Measurements from ENCODE around the gene CCNG2. TPM values are rescaled to one million over a fixed set of nuclear protein-coding genes. Genes with fewer than 3 reads are reported as not detected.

CCNG2 gene
- total and polyA plus RNA-seq, 2 of the 13 experiments (the other 11 are each of a cell fraction or from before 2014, with no cell fraction given) = 3.9 to 11.5 TPM

DNA sequence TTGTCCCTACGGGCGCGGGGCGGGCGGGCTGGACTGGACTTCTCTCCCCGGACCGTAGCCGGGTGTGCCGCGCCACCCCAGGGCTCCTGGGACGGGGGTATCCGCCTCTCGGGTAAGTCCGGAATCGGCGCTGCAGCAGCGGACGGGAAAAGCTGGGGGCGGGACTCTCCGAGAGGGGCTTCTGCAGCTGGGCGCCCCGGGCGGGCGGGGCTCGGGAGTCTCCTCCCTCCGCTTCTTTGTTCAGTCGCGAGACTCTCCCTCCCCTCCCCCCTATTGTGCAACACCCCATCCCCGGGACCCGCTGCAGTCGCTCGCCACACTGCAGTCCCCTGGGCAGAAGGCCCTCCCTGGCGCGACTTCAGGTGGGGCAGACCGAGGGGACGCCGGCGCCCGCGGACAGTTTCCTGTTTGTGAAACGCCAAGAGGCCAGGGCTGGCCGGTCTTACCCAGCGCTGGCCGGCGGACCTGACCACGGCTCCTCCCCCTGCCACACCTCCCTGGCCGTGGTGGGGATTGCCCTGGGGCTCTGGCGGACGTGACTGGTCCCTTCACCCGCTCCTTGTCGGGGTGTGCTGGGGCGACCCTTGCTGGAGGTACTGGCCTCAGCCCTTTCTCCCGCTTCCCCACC lies 966 bp downstream of the CCNG2 start (continued):
- TF ChIP-seq, protein P1, sequence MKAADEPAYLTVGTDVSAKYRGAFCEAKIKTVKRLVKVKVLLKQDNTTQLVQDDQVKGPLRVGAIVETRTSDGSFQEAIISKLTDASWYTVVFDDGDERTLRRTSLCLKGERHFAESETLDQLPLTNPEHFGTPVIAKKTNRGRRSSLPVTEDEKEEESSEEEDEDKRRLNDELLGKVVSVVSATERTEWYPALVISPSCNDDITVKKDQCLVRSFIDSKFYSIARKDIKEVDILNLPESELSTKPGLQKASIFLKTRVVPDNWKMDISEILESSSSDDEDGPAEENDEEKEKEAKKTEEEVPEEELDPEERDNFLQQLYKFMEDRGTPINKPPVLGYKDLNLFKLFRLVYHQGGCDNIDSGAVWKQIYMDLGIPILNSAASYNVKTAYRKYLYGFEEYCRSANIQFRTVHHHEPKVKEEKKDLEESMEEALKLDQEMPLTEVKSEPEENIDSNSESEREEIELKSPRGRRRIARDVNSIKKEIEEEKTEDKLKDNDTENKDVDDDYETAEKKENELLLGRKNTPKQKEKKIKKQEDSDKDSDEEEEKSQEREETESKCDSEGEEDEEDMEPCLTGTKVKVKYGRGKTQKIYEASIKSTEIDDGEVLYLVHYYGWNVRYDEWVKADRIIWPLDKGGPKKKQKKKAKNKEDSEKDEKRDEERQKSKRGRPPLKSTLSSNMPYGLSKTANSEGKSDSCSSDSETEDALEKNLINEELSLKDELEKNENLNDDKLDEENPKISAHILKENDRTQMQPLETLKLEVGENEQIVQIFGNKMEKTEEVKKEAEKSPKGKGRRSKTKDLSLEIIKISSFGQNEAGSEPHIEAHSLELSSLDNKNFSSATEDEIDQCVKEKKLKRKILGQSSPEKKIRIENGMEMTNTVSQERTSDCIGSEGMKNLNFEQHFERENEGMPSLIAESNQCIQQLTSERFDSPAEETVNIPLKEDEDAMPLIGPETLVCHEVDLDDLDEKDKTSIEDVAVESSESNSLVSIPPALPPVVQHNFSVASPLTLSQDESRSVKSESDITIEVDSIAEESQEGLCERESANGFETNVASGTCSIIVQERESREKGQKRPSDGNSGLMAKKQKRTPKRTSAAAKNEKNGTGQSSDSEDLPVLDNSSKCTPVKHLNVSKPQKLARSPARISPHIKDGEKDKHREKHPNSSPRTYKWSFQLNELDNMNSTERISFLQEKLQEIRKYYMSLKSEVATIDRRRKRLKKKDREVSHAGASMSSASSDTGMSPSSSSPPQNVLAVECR (CRISPR knock-in tag; IDR thresholded peaks at IDR 0.05; ENCODE audit: borderline replicate concordance) = peak; percentile 78; the same call in 1 of the 2 replicates
- TF ChIP-seq CREB1 (IDR thresholded peaks at IDR 0.05) = no peak
- TF ChIP-seq CREB1 (CRISPR knock-in tag; IDR thresholded peaks at IDR 0.05) = no peak
- TF ChIP-seq, protein P2, sequence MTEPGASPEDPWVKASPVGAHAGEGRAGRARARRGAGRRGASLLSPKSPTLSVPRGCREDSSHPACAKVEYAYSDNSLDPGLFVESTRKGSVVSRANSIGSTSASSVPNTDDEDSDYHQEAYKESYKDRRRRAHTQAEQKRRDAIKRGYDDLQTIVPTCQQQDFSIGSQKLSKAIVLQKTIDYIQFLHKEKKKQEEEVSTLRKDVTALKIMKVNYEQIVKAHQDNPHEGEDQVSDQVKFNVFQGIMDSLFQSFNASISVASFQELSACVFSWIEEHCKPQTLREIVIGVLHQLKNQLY (CRISPR knock-in tag; IDR thresholded peaks at IDR 0.05) = no peak
- no peak for TF ChIP-seq ATF7 (IDR thresholded peaks at IDR 0.05)
- TF ChIP-seq ATF7 (CRISPR knock-in tag; IDR thresholded peaks at IDR 0.05) = no peak
- TF ChIP-seq, protein P3, sequence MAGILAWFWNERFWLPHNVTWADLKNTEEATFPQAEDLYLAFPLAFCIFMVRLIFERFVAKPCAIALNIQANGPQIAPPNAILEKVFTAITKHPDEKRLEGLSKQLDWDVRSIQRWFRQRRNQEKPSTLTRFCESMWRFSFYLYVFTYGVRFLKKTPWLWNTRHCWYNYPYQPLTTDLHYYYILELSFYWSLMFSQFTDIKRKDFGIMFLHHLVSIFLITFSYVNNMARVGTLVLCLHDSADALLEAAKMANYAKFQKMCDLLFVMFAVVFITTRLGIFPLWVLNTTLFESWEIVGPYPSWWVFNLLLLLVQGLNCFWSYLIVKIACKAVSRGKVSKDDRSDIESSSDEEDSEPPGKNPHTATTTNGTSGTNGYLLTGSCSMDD (CRISPR knock-in tag; IDR thresholded peaks at IDR 0.05) = no peak
- TF ChIP-seq IRX3 (CRISPR knock-in tag; IDR thresholded peaks at IDR 0.05; ENCODE audit: borderline replicate concordance, low read depth) = no peak
- TF ChIP-seq GTF2F1 (IDR thresholded peaks at IDR 0.05; ENCODE audit: low read length) = no peak
- TF ChIP-seq ZNF780A (CRISPR knock-in tag; IDR thresholded peaks at IDR 0.05) = no peak
- TF ChIP-seq HDAC1 (CRISPR knock-in tag; IDR thresholded peaks at IDR 0.05) = peak; percentile 49
- TF ChIP-seq PITX1 (CRISPR knock-in tag; IDR thresholded peaks at IDR 0.05) = peak; percentile 73
- peak; percentile 55; the same call in 1 of the 2 replicates for TF ChIP-seq HOXA3 (CRISPR knock-in tag; IDR thresholded peaks at IDR 0.05)
- TF ChIP-seq, protein P4, sequence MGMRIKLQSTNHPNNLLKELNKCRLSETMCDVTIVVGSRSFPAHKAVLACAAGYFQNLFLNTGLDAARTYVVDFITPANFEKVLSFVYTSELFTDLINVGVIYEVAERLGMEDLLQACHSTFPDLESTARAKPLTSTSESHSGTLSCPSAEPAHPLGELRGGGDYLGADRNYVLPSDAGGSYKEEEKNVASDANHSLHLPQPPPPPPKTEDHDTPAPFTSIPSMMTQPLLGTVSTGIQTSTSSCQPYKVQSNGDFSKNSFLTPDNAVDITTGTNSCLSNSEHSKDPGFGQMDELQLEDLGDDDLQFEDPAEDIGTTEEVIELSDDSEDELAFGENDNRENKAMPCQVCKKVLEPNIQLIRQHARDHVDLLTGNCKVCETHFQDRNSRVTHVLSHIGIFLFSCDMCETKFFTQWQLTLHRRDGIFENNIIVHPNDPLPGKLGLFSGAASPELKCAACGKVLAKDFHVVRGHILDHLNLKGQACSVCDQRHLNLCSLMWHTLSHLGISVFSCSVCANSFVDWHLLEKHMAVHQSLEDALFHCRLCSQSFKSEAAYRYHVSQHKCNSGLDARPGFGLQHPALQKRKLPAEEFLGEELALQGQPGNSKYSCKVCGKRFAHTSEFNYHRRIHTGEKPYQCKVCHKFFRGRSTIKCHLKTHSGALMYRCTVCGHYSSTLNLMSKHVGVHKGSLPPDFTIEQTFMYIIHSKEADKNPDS (CRISPR knock-in tag; IDR thresholded peaks at IDR 0.05) = no peak
- TF ChIP-seq GPN1 (CRISPR knock-in tag; IDR thresholded peaks at IDR 0.05; ENCODE audit: borderline replicate concordance) = no peak
- TF ChIP-seq, protein P5, sequence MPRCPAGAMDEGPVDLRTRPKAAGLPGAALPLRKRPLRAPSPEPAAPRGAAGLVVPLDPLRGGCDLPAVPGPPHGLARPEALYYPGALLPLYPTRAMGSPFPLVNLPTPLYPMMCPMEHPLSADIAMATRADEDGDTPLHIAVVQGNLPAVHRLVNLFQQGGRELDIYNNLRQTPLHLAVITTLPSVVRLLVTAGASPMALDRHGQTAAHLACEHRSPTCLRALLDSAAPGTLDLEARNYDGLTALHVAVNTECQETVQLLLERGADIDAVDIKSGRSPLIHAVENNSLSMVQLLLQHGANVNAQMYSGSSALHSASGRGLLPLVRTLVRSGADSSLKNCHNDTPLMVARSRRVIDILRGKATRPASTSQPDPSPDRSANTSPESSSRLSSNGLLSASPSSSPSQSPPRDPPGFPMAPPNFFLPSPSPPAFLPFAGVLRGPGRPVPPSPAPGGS (CRISPR knock-in tag; IDR thresholded peaks at IDR 0.05) = no peak
- TF ChIP-seq, protein P6, sequence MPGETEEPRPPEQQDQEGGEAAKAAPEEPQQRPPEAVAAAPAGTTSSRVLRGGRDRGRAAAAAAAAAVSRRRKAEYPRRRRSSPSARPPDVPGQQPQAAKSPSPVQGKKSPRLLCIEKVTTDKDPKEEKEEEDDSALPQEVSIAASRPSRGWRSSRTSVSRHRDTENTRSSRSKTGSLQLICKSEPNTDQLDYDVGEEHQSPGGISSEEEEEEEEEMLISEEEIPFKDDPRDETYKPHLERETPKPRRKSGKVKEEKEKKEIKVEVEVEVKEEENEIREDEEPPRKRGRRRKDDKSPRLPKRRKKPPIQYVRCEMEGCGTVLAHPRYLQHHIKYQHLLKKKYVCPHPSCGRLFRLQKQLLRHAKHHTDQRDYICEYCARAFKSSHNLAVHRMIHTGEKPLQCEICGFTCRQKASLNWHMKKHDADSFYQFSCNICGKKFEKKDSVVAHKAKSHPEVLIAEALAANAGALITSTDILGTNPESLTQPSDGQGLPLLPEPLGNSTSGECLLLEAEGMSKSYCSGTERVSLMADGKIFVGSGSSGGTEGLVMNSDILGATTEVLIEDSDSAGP (CRISPR knock-in tag; IDR thresholded peaks at IDR 0.05; ENCODE audit: borderline replicate concordance) = peak; percentile 48; the same call in 1 of the 2 replicates
- peak; percentile 51; the same call in 1 of the 2 replicates for TF ChIP-seq RFXAP (CRISPR knock-in tag; IDR thresholded peaks at IDR 0.05; ENCODE audit: borderline replicate concordance)
- TF ChIP-seq FOXA3 (CRISPR knock-in tag; IDR thresholded peaks at IDR 0.05) = peak; percentile 15; the same call in 1 of the 2 replicates

All from HepG2 (cell line).